Keratinocyte (primary cell): ENCODE data around the gene NOD2.

ENCODE experiments used
- EZH2 ChIP-seq: IDR thresholded peaks from one replicate; pipeline ENCODE4 v1.6.1; 2012; ENCODE audit warnings: inconsistent platforms, mild to moderate bottlenecking, low read length, moderate library complexity
- TF ChIP-seq, protein P1 (sequence below), 3 experiments: IDR thresholded peaks in 1 of 3; conservative IDR thresholded peaks in 1 of 3; optimal IDR thresholded peaks in 1 of 3; 2 replicates in 2 of 3; 3 replicates in 1 of 3; pipeline versions ENCODE3 to v1.5.1; 2011; ENCODE audit warnings: low read length in 3 of 3, mild to moderate bottlenecking in 3 of 3, moderate library complexity in 2 of 3, control low read depth in 1 of 3, inconsistent platforms in 1 of 3; ENCODE audit not compliant: insufficient read depth in 2 of 3; ENCODE audit errors: extremely low read depth in 1 of 3

DNA sequence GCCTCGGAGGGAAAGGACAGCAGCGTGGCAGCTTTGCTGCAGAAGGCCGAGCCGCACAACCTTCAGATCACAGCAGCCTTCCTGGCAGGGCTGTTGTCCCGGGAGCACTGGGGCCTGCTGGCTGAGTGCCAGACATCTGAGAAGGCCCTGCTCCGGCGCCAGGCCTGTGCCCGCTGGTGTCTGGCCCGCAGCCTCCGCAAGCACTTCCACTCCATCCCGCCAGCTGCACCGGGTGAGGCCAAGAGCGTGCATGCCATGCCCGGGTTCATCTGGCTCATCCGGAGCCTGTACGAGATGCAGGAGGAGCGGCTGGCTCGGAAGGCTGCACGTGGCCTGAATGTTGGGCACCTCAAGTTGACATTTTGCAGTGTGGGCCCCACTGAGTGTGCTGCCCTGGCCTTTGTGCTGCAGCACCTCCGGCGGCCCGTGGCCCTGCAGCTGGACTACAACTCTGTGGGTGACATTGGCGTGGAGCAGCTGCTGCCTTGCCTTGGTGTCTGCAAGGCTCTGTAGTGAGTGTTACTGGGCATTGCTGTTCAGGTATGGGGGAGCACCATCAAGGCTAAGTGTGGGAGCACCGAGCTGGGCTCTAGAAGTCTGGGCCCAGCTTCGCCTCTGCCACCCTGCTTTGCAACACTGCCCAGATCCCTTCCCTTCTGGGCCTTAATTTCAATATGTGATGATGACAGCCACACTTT, 18.6 kb downstream of the NOD2 start:
- TF ChIP-seq, protein P1, sequence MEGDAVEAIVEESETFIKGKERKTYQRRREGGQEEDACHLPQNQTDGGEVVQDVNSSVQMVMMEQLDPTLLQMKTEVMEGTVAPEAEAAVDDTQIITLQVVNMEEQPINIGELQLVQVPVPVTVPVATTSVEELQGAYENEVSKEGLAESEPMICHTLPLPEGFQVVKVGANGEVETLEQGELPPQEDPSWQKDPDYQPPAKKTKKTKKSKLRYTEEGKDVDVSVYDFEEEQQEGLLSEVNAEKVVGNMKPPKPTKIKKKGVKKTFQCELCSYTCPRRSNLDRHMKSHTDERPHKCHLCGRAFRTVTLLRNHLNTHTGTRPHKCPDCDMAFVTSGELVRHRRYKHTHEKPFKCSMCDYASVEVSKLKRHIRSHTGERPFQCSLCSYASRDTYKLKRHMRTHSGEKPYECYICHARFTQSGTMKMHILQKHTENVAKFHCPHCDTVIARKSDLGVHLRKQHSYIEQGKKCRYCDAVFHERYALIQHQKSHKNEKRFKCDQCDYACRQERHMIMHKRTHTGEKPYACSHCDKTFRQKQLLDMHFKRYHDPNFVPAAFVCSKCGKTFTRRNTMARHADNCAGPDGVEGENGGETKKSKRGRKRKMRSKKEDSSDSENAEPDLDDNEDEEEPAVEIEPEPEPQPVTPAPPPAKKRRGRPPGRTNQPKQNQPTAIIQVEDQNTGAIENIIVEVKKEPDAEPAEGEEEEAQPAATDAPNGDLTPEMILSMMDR (optimal IDR thresholded peaks at IDR 0.05 in 1 of 3, IDR thresholded peaks at IDR 0.05 in 1 of 3, conservative IDR thresholded peaks at IDR 0.05 in 1 of 3; ENCODE audit: extremely low read depth in 1 of 3, insufficient read depth in 2 of 3, low read length in 3 of 3): no peak
- no peak for TF ChIP-seq EZH2
